ENCODE results near the gene DLD. TPM values are rescaled to one million over a fixed set of nuclear protein-coding genes. Genes with fewer than 3 reads are reported as not detected.

DLD gene
- polyA plus RNA-seq, 3 donors, result 44.5 to 205 (median 55.7) TPM

GRCh38 chr7:107934991-107935770, 44.2 kb downstream of the DLD start:
- WGBS, 3 donors, result 84 to 94% (median 94%) methylated on average over 8 of the region's 8 CpGs
- H3K27ac ChIP-seq (ENCODE audit: low read depth, low read length), result peak overlapping the region; percentile 19

- WGBS, 3 donors, result 98 to 99% (median 99%) methylated on average over 2 of the region's 2 CpGs
Measured at GRCh38 chr7:107936312-107936711, 45.3 kb downstream of the DLD start.

DNA sequence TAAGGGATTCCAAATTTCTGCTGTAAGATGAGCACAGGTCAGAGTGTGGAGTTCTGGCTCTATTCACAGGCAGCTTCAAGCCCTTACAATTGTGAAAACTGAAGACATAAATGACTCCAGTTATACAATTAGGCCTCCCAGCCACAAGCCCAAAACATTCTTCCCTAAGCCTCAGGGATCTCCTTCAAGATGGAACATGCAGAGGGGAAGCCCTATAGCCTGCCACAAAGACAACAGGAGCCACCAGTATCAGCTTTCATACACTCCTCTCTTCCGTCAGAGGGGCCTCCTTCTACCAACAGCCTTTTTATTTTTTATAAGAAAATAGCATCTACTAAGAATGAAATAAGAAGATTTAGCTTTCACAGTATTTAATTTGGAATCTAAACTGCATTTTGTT, 46.5 kb downstream of the DLD start:
- no peak overlapping the region for H3K27ac ChIP-seq (ENCODE audit: low read depth, low read length)
- 87 to 95% (median 91%) methylated on average over 1 of the region's 1 CpG for WGBS, 3 donors

More at GRCh38 chr7:107936312-107936711, 45.3 kb downstream of the DLD start:
- H3K27ac ChIP-seq (ENCODE audit: low read depth, low read length), result no peak overlapping the region

DNA sequence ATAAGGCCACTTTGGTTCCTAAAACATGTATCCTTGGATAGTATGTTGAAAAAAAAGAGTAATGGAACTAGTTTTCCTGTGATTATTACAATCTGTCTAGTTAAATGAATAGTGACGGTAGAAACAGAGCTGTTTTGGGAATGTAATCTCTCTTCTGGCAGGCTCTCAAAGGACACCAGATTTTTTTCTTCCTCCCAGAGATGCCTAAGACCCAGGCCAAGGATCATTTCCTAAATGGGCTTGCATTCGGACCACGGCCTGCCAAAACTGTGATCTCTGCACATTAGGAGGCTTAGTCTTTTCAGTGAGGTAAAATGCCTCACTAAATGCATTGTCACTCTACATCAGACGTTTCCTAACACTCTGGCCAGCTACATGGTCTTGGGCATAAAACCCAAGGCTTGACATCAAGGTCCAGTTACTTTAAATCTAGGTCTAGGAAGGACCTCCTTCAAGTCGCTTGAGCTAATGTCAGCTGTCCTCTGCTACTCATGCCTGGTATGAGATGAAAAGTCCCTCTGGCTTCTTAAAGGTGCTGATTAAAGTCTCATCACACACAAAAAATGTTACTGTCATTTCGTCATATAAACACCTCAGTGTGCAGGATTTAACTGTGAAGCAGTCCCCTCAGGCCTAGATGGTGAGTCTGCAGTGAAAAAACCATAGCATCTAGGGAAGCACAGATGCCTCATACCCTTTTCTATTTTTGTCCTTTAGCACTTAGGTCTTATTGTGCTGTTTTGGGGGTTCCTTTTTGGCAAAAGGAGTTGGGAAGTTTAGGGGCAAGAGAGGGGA, 47.7 kb downstream of the DLD start:
- peak overlapping the region; percentile 59 for H3K27ac ChIP-seq (ENCODE audit: low read depth, low read length)
- WGBS, 3 donors, result 55 to 69% (median 56%) methylated on average over 6 of the region's 6 CpGs

- 67 to 84% (median 70%) methylated on average over 16 of the region's 16 CpGs for WGBS, 3 donors
- no peak overlapping the region for H3K27ac ChIP-seq (ENCODE audit: low read depth, low read length)
Measured at GRCh38 chr7:107939573-107940489, 48.8 kb downstream of the DLD start.

GRCh38 chr7:107940951-107941350, 50.0 kb downstream of the DLD start:
- 87 to 94% (median 89%) methylated on average over 4 of the region's 4 CpGs for WGBS, 3 donors
- no peak overlapping the region for H3K27ac ChIP-seq (ENCODE audit: low read depth, low read length)

DNA sequence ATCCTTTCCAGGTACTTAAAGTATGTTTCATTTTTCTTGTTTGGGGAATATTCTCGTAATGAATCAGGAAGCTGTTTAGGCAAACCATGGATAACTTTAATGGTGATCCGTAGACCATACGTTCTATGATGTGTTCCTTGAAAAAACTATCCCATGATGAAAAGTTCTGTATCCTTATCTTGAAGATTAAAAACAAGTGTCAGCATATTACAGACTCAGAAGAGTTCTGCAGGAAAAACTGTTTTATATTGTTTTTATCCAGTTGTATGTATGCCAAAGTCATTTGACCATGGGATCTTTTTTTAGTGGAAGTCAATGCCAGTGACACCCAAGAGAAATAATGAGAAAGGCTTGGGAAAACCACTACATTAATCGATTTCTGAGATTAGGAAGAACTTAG, 52.0 kb downstream of the DLD start:
- WGBS, 3 donors, result 91 to 94% (median 93%) methylated on average over 4 of the region's 4 CpGs
- no peak overlapping the region for H3K27ac ChIP-seq (ENCODE audit: low read depth, low read length)

GRCh38 chr7:107944411-107945169, 53.6 kb downstream of the DLD start:
- 85 to 89% (median 89%) methylated on average over 3 of the region's 3 CpGs for WGBS, 3 donors
- no peak overlapping the region for H3K27ac ChIP-seq (ENCODE audit: low read depth, low read length)

DNA sequence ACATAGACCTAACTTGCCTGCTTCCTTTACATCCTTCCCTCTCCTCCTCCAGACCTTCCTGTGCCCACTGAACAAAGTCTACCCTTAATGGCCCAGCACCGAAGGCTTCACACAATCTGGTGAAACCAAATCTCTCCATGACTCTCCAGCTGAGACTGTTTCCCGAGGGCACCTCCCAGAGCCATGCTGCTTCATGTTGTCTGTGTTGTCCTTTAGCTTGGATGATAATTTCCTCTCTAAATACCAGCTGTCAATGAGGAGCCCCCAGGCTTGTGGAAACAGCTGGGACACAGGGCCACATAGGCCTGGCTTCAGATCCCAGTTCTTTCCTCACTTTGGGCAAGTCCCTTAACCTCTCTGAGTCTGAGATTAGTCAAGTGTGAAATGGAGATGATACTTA, 54.3 kb downstream of the DLD start:
- 83 to 95% (median 93%) methylated on average over 2 of the region's 2 CpGs for WGBS, 3 donors
- H3K27ac ChIP-seq (ENCODE audit: low read depth, low read length), result no peak overlapping the region

DNA sequence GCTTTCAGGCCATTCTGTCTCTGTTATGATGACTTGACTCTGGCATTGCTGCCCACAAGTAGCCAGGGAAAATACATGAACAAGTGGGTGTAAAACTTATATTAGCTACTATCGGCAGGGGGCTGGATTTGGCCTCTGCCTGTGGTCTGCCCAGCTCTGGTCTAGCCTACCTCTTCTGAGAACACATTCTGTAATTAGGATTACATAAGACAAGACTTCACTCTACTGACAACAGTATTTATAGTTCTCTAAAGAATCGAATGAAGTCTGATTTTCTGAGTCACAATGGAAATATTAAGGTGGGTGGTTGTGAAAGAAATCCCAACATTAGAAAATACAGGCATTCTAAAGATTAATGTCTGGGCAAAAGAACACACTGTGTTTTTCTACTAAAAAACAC, 55.5 kb downstream of the DLD start:
- 69 to 76% (median 70%) methylated on average over 2 of the region's 2 CpGs for WGBS, 3 donors
- no peak overlapping the region for H3K27ac ChIP-seq (ENCODE audit: low read depth, low read length)

- WGBS, 3 donors, result 86 to 89% (median 87%) methylated on average over 6 of the region's 6 CpGs
- H3K27ac ChIP-seq (ENCODE audit: low read depth, low read length), result no peak overlapping the region
Measured at GRCh38 chr7:107946881-107947280, 55.9 kb downstream of the DLD start.

DNA sequence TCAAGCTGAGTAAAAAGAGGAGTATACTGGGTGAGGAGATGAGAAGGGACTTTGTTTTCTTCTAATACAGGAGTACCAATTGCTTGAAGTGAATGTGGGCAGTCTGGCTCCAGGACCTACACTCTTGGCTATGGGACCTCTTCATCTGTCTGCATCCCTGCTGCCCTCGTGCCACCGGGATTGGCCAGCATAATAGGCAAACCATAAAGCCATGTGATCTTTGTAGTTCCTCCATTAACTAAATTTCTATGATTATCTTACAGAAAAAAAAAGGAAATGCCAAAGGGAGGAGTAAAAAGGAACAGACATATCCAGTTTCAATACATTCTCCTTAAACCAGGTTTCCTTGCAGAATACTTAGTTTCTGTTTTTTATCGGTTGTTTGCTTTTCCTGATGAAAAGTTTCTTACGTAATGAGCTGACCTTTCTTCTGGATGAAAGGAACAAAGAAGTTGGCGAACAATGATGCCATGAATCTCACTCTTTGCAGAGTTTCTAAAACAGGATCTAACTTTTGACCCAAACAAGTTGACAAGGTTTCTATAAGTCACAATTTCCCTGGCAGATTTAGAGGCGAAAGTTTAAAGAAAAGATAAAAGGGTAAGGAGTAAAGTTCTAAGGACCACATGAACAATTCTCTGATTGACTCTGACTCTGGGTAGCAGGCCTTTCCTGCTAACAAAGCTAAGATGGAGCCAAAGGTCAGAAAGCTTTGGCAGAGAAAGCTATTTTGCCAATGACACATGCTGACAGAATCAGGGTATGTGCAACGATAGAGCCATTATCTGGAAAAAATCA, 57.9 kb downstream of the DLD start:
- 53 to 64% (median 59%) methylated on average over 7 of the region's 7 CpGs for WGBS, 3 donors
- no peak overlapping the region for H3K27ac ChIP-seq (ENCODE audit: low read depth, low read length)

DNA sequence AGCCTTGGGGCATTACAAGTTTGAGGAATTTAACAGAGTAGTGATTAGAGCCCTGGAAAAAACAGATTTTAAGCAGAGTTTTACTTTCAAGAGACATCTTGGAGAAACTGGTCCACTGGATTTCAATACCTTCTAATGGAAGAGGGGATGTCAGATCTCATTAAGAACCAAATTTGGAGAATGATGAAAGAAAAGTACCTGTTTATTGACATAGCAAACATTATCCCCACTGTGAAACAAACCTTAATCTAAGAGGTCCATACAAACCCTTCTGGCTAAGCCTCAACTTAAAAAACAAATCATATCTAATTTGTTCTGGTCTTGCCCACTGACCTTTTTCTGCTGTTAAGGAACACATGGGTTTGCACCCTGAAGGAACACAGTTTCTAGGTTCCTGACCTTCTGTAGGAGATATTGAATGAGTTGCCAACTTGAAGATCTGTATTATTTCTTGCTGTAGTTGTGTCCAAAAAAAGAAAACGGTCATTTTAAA, 58.5 kb downstream of the DLD start:
- no peak overlapping the region for H3K27ac ChIP-seq (ENCODE audit: low read depth, low read length)

DNA sequence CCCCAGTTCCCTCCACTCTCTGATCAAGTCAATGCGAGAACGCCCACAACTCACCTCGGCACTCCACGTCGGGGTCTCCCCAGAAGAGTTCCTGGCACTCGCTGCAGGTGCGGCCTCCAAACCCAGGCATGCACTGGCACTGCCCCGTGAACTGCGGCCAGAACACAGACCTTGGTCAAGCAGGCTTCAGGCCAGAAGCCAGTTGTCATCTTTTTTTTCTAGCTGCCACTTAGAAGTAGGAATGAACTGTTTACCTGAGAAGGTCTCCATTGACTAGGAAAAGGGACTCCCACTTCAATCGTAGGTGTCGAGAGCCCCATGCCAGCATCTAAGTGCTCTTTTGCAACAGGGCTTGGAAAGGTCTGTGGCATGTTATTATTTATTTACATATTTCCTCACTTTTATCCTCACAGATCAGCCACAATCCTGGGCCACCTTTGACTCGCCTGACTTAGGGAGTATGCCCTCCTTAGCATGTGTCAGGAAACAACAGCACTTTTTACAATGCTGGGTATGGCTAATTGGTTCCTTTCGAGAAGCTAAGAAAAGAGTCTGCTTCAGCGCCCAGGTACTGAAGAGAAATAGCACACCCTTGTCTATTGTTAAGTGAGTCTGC, 60.3 kb downstream of the DLD start:
- H3K27ac ChIP-seq (ENCODE audit: low read depth, low read length), result no peak overlapping the region
- WGBS, 3 donors, result 63 to 93% (median 91%) methylated on average over 14 of the region's 14 CpGs

More for the DNA sequence above, 58.5 kb downstream of the DLD start:
- WGBS, 3 donors, result 64 to 81% (median 71%) methylated on average over 1 of the region's 1 CpG

DNA sequence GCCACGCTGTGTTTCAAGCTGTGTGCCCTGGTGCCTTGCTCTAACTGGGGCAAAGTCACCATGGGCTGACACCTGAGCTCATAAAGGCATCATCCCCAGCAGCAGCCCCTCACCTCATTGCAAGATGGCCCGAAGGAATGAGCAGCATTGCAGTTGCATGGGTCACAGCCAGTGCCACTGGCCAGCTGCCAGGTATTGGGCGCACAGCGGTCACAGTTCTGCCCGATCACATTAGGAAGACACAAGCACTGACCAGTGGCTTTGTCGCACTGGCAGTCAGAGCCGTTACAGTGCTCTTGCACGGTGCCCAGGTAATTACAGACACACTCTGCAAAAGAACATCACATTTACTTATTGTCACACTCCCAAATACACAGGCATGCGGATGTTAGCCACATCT, 60.9 kb downstream of the DLD start:
- WGBS, 3 donors, result 75 to 90% (median 87%) methylated on average over 9 of the region's 9 CpGs
- no peak overlapping the region for H3K27ac ChIP-seq (ENCODE audit: low read depth, low read length)

GRCh38 chr7:107953265-107953923, 62.4 kb downstream of the DLD start:
- WGBS, 3 donors, result 75 to 80% (median 79%) methylated on average over 10 of the region's 10 CpGs
- no peak overlapping the region for H3K27ac ChIP-seq (ENCODE audit: low read depth, low read length)

All from adipose tissue (tissue), 3 donors.